HG02642 (cell line): ENCODE results near the gene SKIL.

Experiments used
- ATAC-seq: cut with Tn5 transposase; IDR thresholded peaks from one replicate; pipeline ENCODE4 v1.9.1; 2021; ENCODE audit warnings: mild to moderate bottlenecking; ENCODE audit not compliant: unreplicated experiment, poor library complexity

SKIL gene

DNA sequence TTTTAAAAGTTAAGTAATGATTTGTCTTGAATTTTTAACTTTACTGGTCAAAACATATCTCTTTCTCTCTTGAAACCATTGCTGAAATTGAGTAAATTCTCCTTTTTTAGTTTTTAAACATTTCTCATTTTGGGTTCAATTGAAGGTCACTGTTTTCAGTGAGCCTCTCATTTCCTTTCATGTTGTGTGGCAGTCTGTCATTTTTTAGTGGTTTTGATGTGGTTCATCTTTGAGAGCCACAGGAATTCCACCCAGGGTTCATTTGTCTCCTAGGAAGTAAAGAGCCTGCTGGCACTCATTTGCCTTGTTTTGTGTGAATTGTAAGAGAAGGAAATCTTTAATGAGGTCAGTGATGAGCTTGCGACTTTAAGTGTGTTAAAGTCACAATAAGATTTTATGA lies 71.5 kb downstream of the SKIL start:
- no peak for ATAC-seq

GRCh38 chr3:170431054-170431453 lies 73.5 kb downstream of the SKIL start:
- ATAC-seq = no peak

GRCh38 chr3:170432416-170432815 lies 74.9 kb downstream of the SKIL start:
- no peak for ATAC-seq

DNA sequence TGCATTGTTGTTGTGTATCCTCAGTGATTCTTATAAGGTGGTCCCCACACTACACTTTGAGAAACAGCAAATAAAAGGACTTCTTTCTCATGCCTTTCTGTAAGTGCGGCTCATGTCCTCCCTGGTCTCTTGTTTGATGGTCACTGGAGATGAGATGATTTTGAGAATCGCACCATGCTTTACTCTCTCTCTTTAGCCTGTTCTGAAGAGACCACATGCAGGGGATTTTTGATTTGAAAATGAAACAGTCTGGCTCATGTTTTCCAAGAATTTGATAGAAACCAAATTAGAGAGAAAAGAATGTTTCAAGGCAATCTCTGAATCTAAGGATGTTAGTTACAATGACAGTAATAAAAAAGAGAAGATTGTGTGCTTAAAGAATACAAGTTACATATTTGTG lies 79.2 kb downstream of the SKIL start:
- no peak for ATAC-seq

DNA sequence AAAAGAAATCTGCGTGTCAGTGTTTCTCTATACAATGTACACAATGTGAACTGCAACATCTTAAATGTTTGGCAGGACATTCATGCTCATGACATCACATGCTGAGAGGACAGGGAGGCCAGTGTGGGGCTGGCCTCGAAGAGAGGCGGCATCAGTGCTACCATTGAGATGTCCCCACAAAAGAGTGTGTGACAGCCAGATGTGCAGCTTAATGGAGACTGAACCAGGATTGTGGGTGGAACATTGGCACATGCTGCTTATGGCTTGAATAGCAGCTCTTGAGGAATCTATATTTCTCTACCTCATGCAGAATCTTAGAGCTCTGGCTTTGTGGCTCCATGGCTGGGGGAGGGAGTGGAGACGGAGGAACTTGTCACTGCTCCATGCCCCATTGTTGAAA lies 79.7 kb downstream of the SKIL start:
- ATAC-seq = no peak

- ATAC-seq = no peak
Observed at GRCh38 chr3:170437696-170438407, 80.3 kb downstream of the SKIL start.

DNA sequence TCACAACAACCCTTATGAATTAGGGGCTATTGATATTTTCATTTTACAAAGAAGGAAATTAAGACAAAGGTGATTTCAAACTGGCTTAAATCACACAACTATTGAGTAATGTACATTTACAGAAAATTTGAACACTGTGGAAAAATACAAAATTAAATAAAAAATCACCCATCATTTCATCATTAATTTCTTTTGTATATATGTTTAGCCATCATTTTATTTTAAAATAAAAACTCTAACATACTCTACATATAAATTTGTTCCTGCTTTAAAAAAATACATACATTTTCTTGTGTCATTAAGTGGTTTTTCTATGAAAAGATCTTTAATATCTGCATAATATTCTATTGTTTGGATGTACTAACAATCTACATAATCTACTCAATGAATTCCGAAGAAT lies 81.3 kb downstream of the SKIL start:
- no peak for ATAC-seq

DNA sequence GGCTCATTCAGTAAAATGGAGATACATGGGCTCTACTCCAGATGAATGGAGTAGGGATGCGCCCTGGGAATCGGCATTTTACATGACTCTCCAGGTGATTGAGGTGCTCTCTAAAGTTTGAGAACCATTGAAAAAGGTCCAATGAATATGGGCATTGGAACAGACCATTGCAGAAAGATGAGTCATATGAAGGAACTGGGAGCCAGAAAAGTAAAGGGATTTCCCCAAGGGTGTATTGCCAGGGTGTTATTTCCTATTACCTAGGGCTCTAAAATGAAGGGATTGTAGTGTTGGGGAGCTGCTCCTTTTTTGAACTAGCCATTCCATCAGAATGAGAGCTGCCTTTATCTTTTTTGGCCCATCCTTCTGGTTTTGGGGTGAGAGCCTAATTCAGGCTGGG lies 82.8 kb downstream of the SKIL start:
- no peak for ATAC-seq

DNA sequence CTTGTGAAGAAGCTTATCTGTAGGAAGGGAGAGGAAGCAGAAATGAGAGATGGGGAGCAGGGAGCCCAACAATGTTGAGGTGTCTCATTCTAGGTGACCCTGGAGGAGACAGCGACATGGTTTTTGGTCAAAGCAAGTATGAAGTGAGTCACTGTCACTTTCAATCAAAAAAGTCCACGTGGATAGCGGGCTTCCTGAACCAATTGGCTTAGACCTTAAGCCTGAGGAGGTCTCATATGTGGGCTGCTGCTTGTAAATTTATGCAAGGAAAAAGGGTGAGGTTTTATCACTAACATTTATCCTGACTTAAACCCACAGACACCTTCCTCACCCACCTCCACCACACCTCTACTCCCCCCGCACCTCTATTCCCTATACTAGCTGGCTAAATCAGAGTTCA lies 83.9 kb downstream of the SKIL start:
- ATAC-seq = no peak

DNA sequence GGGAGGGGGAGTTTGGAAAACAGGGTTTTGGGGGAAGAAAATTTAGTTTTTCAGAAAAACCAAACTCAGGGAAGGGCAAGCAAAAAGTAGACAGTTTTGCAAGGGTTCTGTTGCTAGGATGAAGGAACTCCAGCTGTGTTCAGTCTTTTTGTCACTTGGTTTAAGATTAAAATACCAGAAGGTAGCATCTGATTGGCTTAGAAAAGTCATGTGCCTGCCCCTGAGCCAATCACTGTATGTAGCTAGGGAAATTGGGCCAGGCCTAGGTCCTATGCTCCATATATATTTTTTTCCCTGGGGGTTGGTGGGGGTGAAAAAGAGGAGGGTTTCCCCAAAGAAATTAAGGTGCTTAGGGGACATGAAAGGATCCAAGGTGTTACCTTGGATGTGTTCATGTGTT lies 85.4 kb downstream of the SKIL start:
- ATAC-seq = no peak

DNA sequence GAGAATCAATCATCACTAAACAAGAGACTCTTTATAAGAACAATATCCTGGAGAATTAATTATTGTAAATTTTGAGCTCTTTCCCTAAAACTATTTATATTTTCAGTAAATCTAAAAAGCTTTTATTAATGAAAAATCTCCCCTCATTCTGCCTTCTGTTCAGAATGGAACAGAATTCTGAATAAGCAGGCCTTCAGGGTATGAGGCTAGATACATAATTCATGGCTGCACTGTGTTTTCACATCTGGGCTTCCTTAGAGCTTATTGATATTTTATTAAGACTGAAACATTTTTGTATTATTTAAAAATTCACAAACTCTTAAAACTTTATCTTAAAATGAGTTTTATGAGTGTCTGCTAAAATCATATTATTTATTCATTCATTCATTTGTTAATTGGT lies 85.9 kb downstream of the SKIL start:
- ATAC-seq = no peak
